RWPE1 (cell line): ENCODE results near the gene ZSCAN18.

ENCODE experiments used
- CTCF ChIA-PET: fragments of 350-600 bp; sonication (Branson Sonifier 250); formaldehyde crosslinking; extraction: SDS; loops from one replicate; lab custom pipeline; 2021; lab: Yijun Ruan, JAX
- POLR2A ChIA-PET: fragments of 400-600 bp; formaldehyde crosslinking; extraction: SDS; loops from one replicate; lab custom pipeline; 2020; ENCODE audit warnings: antibody characterized with exemption; ENCODE audit not compliant: low non-redundant PET; lab: Yijun Ruan, JAX
- DNase-seq: peaks from one replicate; pipeline ENCODE4 v3.0.0; 2012; ENCODE audit warnings: low spot score
- H3K27ac ChIP-seq: fragments of 450-650 bp; 2 replicates; pipeline ENCODE4 v1.5.1; 2017
- TF ChIP-seq, protein P1 (sequence below): fragments of 450-650 bp; conservative IDR thresholded peaks from 2 replicates; pipeline ENCODE4 v1.5.1; 2017; ENCODE audit warnings: low read depth, mild to moderate bottlenecking

The ZSCAN18 gene

DNA sequence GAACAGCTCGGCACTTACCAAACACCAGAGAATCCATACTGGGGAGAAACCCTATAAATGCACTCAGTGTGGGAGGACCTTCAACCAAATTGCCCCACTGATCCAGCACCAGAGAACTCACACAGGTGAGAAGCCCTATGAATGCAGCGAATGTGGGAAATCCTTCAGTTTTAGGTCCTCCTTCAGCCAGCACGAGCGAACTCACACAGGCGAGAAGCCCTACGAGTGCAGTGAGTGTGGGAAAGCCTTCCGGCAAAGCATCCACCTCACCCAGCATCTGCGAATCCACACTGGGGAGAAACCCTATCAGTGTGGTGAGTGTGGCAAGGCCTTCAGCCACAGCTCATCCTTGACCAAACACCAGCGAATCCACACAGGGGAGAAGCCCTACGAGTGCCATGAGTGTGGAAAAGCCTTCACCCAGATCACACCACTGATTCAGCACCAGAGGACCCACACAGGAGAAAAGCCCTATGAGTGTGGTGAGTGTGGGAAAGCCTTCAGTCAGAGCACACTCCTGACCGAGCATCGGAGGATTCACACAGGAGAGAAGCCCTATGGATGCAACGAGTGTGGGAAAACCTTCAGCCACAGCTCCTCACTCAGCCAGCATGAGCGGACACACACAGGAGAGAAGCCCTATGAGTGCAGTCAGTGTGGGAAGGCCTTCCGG, 30.7 kb downstream of the ZSCAN18 start:
- DNase-seq, result no peak
- no peak overlapping the region for H3K27ac ChIP-seq
- TF ChIP-seq, protein P1, sequence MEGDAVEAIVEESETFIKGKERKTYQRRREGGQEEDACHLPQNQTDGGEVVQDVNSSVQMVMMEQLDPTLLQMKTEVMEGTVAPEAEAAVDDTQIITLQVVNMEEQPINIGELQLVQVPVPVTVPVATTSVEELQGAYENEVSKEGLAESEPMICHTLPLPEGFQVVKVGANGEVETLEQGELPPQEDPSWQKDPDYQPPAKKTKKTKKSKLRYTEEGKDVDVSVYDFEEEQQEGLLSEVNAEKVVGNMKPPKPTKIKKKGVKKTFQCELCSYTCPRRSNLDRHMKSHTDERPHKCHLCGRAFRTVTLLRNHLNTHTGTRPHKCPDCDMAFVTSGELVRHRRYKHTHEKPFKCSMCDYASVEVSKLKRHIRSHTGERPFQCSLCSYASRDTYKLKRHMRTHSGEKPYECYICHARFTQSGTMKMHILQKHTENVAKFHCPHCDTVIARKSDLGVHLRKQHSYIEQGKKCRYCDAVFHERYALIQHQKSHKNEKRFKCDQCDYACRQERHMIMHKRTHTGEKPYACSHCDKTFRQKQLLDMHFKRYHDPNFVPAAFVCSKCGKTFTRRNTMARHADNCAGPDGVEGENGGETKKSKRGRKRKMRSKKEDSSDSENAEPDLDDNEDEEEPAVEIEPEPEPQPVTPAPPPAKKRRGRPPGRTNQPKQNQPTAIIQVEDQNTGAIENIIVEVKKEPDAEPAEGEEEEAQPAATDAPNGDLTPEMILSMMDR, result no peak
- ChIA-PET CTCF (interaction anchor here (0.6 kb wide), 1 partner anchor 12 kb away, joined by 5 read pairs; no protein-coding TSS in a partner anchor), POLR2A (no interaction called here)

DNA sequence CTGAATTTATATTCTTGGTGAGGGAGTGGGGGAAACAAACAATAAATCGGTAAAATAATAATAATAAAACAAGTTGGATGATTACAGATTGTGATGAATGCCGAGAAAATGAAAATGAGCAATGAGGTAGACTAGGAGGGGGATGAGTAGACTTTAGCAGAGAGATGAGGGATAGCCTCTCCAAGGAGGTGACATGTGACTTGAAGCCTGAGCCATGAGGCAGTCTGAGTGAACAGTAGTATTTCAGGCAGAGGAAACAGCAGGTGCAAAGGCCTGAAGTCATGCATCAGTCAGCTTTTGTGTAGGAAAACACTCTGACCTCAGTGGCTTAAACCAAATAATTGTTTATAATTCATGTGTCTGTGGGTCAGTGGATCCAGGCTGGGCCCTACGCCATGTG, 34.3 kb downstream of the ZSCAN18 start:
- ChIA-PET POLR2A (no interaction called here), CTCF (no interaction called here)
- no peak for DNase-seq
- TF ChIP-seq, protein P1, result no peak
- no peak overlapping the region for H3K27ac ChIP-seq

DNA sequence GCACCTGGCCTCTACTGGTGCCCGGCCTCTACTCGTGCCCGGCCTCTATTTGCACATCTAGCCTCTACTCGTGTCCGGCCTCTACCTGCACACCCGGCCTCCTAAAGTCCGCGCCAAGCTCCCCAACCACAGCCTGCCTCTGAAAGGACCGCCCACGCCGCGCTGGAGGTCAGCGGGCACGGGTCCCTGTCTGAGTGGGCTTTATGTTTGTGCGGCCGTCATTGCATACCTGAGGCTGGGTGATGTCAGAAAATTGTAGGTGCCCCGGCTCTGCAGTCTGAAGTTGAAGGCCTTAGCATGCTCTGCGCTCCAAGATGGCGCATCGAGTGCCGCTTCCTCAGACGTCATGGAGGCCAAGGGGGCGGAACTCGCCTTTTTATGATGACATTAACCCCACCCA, 37.8 kb downstream of the ZSCAN18 start:
- H3K27ac ChIP-seq, result no peak overlapping the region
- TF ChIP-seq, protein P1, result no peak
- ChIA-PET POLR2A (no interaction called here), CTCF (no interaction called here)
- no peak for DNase-seq

DNA sequence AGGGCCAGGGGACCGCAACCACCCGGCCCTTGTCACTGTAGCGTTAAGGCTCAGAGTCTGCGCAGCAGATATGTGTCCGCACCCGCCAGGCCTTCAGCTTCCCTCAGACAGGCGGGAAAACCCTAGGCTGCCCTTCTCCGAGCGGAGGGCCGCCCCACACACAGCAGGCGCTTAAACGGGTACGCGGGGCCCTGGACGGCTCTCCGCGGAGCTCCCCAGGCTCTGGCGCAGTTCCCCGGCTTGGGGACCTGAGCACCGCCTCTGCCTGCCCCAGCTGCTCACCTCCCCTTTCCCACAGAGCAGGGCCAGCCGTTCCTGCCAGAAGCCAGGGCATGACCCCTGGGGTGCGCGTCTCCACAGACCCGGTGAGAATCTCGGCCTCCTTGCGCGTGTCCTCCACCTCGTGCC, 38.4 kb downstream of the ZSCAN18 start:
- no peak for DNase-seq
- TF ChIP-seq, protein P1, result no peak
- ChIA-PET CTCF (no interaction called here), POLR2A (interaction anchor here (0.5 kb wide), 1 partner anchor 35 kb away, joined by 4 read pairs; no protein-coding TSS in a partner anchor)
- H3K27ac ChIP-seq, result no peak overlapping the region

- no peak within 1 kb of the TSS for H3K27ac ChIP-seq
- TF ChIP-seq, protein P1, result no peak
- CTCF ChIA-PET, result no interaction called here
- DNase-seq, result peak; percentile 26
- POLR2A ChIA-PET, result interaction anchor here (0.5 kb wide), 1 partner anchor 35 kb away, joined by 4 read pairs; no protein-coding TSS in a partner anchor
Measured at GRCh38 chr19:58059003-58059670, 38.9 kb downstream of the ZSCAN18 start, which contains the start of gene ZNF135. ZNF135 (plus strand) TSS chr19:58059282; CDS start chr19:58060003, 721 bp downstream.

DNA sequence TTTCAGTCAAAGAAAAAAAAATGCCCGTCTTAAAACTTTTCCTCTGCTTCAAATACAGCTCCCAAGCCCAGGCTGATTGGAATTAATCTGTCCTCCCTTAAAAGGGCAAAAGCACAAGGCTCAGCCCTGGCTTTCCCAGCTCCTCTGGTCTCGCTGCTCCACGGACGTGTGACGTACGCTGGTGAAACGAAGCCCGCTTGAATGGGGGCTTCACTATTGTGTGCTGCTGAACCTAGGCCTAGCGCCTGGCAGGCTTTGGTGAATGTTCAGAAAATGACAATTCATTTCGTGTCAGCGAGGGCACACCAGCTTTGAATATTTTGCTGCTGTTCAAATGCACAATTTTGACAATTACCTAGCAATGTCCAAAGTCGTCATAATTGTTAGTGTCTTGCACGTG, 39.6 kb downstream of the ZSCAN18 start:
- TF ChIP-seq, protein P1, result no peak
- CTCF ChIA-PET, result no interaction called here
- H3K27ac ChIP-seq, result no peak overlapping the region
- DNase-seq, result no peak
- POLR2A ChIA-PET, result no interaction called here
